ENCODE results near the gene LIN52.
A peak's percentile ranks its signal among the peaks of the same experiment; 100 is the strongest.

The LIN52 gene

GRCh38 chr14:74223016-74223415, 138.3 kb downstream of the LIN52 start:
- TF ChIP-seq, protein P1, sequence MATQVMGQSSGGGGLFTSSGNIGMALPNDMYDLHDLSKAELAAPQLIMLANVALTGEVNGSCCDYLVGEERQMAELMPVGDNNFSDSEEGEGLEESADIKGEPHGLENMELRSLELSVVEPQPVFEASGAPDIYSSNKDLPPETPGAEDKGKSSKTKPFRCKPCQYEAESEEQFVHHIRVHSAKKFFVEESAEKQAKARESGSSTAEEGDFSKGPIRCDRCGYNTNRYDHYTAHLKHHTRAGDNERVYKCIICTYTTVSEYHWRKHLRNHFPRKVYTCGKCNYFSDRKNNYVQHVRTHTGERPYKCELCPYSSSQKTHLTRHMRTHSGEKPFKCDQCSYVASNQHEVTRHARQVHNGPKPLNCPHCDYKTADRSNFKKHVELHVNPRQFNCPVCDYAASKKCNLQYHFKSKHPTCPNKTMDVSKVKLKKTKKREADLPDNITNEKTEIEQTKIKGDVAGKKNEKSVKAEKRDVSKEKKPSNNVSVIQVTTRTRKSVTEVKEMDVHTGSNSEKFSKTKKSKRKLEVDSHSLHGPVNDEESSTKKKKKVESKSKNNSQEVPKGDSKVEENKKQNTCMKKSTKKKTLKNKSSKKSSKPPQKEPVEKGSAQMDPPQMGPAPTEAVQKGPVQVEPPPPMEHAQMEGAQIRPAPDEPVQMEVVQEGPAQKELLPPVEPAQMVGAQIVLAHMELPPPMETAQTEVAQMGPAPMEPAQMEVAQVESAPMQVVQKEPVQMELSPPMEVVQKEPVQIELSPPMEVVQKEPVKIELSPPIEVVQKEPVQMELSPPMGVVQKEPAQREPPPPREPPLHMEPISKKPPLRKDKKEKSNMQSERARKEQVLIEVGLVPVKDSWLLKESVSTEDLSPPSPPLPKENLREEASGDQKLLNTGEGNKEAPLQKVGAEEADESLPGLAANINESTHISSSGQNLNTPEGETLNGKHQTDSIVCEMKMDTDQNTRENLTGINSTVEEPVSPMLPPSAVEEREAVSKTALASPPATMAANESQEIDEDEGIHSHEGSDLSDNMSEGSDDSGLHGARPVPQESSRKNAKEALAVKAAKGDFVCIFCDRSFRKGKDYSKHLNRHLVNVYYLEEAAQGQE (IDR thresholded peaks at IDR 0.05; ENCODE audit: insufficient read depth in 1 of 2, low read depth in 2 of 2, low read length in 2 of 2), result no peak
- no peak for TF ChIP-seq FOXP2 (optimal IDR thresholded peaks at IDR 0.05; ENCODE audit: borderline replicate concordance, extremely low read depth, extremely low read length, insufficient read depth)
- TF ChIP-seq TAF1 (IDR thresholded peaks at IDR 0.05; ENCODE audit: borderline replicate concordance, insufficient read depth, low read length), result no peak
- TF ChIP-seq SIN3A (IDR thresholded peaks at IDR 0.05; ENCODE audit: borderline replicate concordance, insufficient read depth, low read length), result no peak
- TF ChIP-seq POLR2AphosphoS5 (IDR thresholded peaks at IDR 0.05; ENCODE audit: low read depth, low read length), result no peak

DNA sequence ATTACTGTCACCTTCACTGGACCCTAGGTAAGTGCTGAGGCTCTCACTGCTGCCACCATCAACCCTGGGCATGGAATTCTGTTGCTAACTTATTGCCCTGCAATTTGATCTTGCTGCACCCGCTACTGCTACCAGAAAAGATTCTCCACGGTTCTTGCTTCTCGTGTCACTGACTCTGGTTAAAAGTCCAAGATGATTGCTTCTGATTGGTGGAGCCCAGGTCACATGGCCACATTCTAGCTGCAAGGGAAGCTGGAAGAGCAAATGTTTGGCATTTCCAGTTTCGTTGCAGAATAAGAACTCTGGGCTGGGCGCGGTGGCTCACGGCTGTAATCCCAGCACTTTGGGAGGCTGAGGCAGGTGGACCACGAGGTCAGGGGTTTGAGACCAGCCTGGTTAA, 147.0 kb downstream of the LIN52 start:
- TF ChIP-seq POLR2AphosphoS5 (IDR thresholded peaks at IDR 0.05; ENCODE audit: low read depth, low read length) (no peak), TAF1 (IDR thresholded peaks at IDR 0.05; ENCODE audit: borderline replicate concordance, insufficient read depth, low read length) (no peak), FOXP2 (optimal IDR thresholded peaks at IDR 0.05; ENCODE audit: borderline replicate concordance, extremely low read depth, extremely low read length, insufficient read depth) (no peak), SIN3A (IDR thresholded peaks at IDR 0.05; ENCODE audit: borderline replicate concordance, insufficient read depth, low read length) (no peak)
- TF ChIP-seq, protein P1 (IDR thresholded peaks at IDR 0.05; ENCODE audit: insufficient read depth in 1 of 2, low read depth in 2 of 2, low read length in 2 of 2), result no peak

GRCh38 chr14:74235017-74235416, 150.3 kb downstream of the LIN52 start:
- TF ChIP-seq POLR2AphosphoS5 (IDR thresholded peaks at IDR 0.05; ENCODE audit: low read depth, low read length) (no peak), SIN3A (IDR thresholded peaks at IDR 0.05; ENCODE audit: borderline replicate concordance, insufficient read depth, low read length) (no peak), FOXP2 (optimal IDR thresholded peaks at IDR 0.05; ENCODE audit: borderline replicate concordance, extremely low read depth, extremely low read length, insufficient read depth) (no peak), TAF1 (IDR thresholded peaks at IDR 0.05; ENCODE audit: borderline replicate concordance, insufficient read depth, low read length) (no peak)
- TF ChIP-seq, protein P1 (IDR thresholded peaks at IDR 0.05; ENCODE audit: insufficient read depth in 1 of 2, low read depth in 2 of 2, low read length in 2 of 2), result peak in 1 of 2 experiments; percentile 45; a peak in 1 of 4 replicates

DNA sequence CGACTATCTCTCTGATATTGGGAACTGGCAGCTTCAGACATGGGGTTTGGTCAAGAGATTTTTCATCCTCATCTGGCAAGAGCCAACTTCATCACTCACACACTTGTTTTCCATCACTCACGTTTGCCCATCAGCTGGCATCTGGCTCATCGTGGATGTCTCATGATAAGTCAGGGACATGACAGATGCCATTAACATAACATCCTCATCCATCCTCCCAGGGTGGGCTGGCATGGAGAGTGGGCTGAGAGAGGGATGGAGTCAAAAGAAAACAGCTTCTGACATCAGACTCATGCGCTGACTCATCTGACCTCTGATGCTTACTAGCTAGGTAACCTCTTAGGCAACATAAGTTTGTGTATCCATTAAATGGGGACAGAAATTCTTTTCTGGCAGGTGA, 152.7 kb downstream of the LIN52 start:
- TF ChIP-seq TAF1 (IDR thresholded peaks at IDR 0.05; ENCODE audit: borderline replicate concordance, insufficient read depth, low read length), result no peak
- no peak for TF ChIP-seq FOXP2 (optimal IDR thresholded peaks at IDR 0.05; ENCODE audit: borderline replicate concordance, extremely low read depth, extremely low read length, insufficient read depth)
- TF ChIP-seq SIN3A (IDR thresholded peaks at IDR 0.05; ENCODE audit: borderline replicate concordance, insufficient read depth, low read length), result no peak
- no peak for TF ChIP-seq POLR2AphosphoS5 (IDR thresholded peaks at IDR 0.05; ENCODE audit: low read depth, low read length)
- TF ChIP-seq, protein P1 (IDR thresholded peaks at IDR 0.05; ENCODE audit: insufficient read depth in 1 of 2, low read depth in 2 of 2, low read length in 2 of 2), result no peak
